CMK (cell line): ENCODE data around the gene MRFAP1L1.
"Not testable (repeated sequence)": the region's sequence is repeated elsewhere in the genome, so short reads cannot be mapped to it uniquely, and the experiment has no call there.

ENCODE experiments used
- DNase-seq: peaks from one replicate; pipeline ENCODE4 v3.0.0-alpha.2; 2010; ENCODE audit warnings: low read depth

The MRFAP1L1 gene

DNA sequence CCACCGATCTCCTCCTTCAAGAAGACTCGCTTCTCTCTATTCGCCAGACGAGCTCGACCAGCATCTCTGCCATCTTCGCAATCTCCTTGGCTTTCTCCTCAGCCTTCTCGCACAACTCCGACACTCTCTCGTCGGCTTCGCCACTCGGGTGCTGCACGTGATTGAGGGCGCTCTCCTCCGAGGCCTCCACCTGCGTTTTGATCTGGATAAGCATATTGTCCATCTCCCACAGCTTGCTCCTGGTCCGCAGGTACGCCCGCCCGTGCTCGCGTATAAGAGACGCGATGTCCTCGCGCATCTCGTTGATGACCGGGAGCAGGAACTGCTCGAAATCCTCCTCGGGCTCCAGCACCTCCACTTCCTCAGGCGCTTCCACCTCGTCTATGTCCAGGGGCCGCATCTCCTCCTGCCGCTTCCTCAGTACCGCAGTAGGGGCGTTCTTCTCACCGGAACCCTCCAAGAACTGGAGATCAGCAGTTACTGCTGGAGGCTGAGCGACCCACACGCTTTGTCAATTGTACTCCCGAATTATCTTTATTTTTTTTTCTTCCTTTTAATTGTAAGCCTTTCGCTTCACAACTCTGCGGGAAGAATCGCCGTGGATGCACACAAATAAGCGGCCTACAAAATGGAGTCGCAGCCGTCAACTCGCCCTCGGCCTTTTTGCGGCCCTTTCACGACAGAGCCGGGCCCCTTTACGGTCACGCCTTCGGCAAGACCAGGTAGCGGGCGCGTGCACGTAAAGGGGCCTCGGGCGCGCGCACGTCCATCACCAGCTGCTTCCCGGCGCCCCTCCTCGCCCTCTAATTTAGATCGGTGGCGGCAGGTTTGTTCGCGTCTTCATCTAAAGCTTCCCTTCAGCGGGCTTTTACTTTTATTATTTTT lies at the start of gene MRFAP1L1:
Gene MRFAP1L1, minus strand, starts transcription at position 636 of the 885 bp plus-strand sequence. Its CDS starts 236 bp downstream, at position 400.
- peak; percentile 98 for DNase-seq

DNA sequence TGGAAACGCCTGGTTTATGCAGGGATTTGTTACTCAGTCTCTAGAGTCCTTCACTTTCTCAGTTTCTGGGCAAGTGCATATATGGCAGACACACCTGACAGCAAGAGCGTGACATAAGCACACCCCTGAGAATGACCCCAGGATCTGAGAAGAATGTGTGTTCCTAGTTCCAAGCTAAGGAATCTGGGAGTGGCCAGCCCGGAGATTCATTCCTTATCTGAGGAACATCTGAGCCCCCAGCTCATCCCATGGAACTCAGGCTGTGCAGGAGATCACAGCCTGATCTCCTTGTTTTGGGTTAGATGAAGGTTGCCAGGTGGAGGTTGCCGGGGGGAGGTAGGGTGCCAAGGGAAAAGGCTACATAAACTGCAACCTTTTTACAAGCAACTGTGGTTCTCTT lies 49.1 kb upstream of the MRFAP1L1 start:
- no peak for DNase-seq

- not testable (repeated sequence) for DNase-seq
These were observed 46.7 kb upstream of the MRFAP1L1 start for GRCh38 chr4:6756345-6756744.

- DNase-seq: no peak
These were observed 45.6 kb upstream of the MRFAP1L1 start for GRCh38 chr4:6755088-6755753.

DNA sequence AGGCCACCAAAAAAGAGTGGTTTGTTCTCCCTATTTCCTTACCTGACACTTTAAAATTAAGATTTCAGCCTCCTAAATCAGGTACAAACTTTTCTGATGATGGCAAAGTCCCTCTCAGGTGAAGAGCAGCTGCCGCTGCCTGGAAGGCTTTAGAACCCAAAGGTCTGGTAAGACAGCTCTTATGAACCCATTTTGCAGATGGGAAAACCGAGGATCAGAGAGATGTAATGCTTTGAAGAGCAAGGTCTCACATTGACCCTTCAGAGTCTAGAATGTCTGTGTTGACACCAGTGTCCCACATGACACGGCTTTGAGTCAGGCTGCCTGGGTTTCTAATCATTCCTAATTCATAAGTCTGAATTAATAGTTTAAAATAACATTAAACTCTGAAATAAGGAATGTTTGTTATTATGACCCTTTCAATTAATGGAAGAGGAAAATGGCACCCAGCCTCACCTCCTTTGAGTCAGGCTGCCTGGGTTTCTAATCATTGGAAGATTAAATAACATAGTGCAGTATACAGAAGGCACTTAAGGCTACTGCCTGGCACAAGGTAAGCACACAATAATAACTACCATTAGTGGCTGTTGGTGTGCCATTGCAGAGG lies 44.9 kb upstream of the MRFAP1L1 start:
- DNase-seq: no peak

GRCh38 chr4:6753891-6754290 lies 44.2 kb upstream of the MRFAP1L1 start:
- no peak for DNase-seq

GRCh38 chr4:6753103-6753560 lies 43.5 kb upstream of the MRFAP1L1 start:
- DNase-seq: peak; percentile 63

GRCh38 chr4:6752486-6752829 lies 42.8 kb upstream of the MRFAP1L1 start:
- DNase-seq: peak; percentile 70

- no peak for DNase-seq
These were observed 42.2 kb upstream of the MRFAP1L1 start for GRCh38 chr4:6751611-6752485.

DNA sequence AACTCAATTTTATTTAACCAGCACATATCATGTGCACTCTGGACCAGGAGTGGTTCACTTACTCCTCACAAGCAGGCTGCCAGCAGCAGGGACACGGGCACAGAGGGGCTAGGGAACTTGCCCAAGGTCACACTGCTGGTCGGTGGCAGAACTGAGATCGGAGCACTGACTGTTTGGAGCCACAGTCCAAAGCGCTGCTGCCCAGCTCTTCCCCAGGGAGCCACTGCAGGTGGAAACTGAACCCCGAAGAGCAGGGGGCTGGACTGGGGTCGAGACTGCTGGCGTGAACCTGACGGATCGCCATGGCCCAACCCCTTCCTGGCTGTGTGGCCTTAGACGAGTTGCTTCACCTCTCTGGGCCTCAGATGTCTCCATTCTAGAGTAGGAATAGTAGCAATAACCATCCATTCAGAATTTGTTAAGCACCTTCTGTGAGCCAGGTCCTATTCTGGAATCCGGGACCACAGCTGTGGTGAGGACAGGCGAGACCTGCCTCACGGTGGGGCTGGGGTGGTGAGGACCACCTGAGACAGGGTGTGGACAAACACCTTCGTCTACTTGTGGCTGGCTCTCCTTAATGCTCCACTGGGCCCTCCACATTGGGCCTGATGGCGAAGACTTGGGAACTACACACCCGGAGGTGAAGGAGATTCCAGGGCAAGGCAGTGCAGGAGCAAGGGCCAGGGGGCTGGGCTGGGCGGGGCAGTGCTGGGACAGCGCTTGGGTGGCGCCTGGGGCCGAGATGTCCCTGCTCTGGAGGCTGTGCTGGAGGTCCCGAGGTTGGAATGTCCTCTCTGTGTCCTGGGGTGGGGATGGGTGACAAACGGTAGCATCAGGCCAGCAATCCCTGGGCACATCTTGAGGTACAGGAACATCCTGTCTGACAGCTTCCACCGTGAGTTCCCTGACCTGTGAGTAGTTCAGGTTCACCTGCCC lies 40.9 kb upstream of the MRFAP1L1 start:
- DNase-seq: no peak

- DNase-seq: peak; percentile 64
These were observed 39.9 kb upstream of the MRFAP1L1 start for GRCh38 chr4:6749340-6750171.

DNA sequence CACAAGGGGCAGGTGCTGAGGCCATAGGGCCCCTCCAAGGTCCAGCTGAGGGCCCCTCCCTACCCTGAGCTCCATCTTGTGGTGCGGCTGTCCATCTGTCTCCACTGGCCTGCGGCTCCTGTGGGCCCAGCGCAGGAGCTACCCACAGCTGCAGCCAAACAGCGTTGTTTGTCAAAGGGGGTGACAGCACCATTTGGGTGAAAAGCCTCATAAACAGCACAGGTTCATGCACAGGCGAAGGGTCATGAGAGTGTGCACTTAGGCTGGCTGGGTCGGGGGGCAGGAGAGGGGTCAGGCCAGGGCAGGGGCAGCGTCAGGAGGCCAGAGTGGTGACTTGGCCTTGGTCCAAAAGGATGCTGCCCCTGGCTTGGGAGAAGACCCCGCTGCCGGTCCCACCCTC lies 38.6 kb upstream of the MRFAP1L1 start:
- DNase-seq: no peak

DNA sequence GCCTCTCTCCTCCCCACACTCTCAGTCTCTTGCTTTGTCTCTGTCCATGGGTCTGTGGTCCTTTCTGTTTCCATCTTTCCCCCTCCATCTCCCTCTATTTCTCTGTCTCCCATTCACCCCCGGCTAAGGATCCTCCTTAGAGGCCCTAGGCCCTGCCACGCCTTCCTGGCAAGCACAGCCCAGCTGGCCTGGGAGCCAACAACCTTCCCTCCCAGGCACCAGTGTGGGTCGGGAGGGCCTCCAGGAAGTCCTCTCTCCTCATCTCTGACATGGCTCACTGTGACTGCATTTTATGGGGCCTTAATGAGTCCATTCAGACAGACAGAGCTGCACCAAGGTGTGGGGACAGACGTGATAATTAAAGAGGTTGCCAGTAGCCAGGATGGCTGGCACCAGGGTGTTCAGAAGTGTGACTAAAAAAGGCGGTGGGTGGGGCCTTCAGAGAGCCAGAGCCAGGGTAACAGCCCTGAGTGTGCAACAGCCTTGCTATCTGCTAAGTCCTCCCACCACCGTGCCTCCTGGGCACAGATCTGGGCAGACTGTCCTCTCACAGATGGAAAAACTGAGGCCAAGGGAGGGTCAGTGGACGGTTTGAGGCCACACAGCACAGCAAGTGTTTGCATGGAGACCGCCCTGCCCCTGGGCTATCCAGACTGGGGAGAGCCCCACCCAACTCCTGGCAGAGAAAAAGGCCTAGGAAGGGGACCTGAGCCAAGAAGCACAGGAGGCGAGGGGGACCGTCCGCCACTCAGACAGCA lies 37.8 kb upstream of the MRFAP1L1 start:
- DNase-seq: no peak

GRCh38 chr4:6746721-6747293 lies 37.1 kb upstream of the MRFAP1L1 start:
- DNase-seq: no peak

GRCh38 chr4:6742989-6743388 lies 33.3 kb upstream of the MRFAP1L1 start:
- no peak for DNase-seq

DNA sequence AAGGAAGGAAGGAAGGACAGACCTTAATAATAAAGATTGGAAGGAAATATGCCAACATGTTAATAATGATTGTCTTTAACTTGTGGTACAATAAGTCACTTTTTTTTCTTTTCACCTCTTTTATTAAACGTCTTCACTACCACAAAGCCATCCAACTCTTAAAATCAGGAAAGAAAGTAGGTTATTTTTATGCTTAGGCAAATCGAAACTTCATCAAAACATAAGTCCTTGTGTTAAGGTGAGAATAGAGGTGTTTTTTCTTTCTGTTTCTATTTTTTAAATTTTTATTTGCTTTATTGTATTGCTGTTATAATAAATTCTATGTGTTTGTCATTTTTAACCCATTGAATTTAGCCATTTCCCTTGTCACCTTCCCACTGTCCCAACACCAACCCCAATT lies 32.8 kb upstream of the MRFAP1L1 start:
- DNase-seq: no peak

- DNase-seq: no peak
These were observed 30.7 kb upstream of the MRFAP1L1 start for GRCh38 chr4:6740347-6740746.

- DNase-seq: no peak
These were observed 30.3 kb upstream of the MRFAP1L1 start for GRCh38 chr4:6739920-6740319.
